Peyer's patch (tissue), 4 donors: ENCODE measurements around the gene GASK1A.

Experiments used
- POLR2A ChIP-seq, 2 donors: fragments of 450-650 bp; IDR thresholded peaks; one replicate each; pipeline ENCODE4 v1.5.1; 2017; ENCODE audit warnings: antibody characterized with exemption in 2 of 2, mild to moderate bottlenecking in 2 of 2, moderate library complexity in 2 of 2
- TF ChIP-seq, protein P1 (sequence below), 6 experiments: fragments of 450-650 bp in 4 of 6; fragments of 200-600 bp in 2 of 6; sonication (generic) in 1 of 6; IDR thresholded peaks; one replicate each; pipeline ENCODE4 v1.5.1; 2017 to 2019; ENCODE audit warnings: antibody characterized with exemption in 6 of 6, mild to moderate bottlenecking in 3 of 6, moderate library complexity in 1 of 6

DNA sequence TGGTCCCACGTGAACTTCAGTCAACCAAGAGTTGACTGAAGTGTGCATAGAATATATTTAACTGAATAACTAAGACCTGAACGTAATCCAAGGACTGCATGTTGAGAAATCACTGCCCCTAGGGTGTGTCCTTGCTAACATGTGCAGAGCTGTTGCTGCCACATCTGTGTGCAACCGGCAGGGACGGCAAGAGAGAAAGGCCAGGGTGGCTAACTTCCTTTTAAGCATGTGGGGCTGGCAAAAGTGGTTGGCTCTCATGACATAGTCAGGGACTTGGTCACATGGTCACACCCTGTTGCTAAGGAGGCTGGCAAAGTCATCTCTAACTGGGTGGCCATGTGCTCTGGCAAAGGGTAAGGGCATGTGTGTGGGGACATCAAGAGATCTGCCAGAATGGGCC is 52.4 kb downstream of the GASK1A start:
- TF ChIP-seq, protein P1, sequence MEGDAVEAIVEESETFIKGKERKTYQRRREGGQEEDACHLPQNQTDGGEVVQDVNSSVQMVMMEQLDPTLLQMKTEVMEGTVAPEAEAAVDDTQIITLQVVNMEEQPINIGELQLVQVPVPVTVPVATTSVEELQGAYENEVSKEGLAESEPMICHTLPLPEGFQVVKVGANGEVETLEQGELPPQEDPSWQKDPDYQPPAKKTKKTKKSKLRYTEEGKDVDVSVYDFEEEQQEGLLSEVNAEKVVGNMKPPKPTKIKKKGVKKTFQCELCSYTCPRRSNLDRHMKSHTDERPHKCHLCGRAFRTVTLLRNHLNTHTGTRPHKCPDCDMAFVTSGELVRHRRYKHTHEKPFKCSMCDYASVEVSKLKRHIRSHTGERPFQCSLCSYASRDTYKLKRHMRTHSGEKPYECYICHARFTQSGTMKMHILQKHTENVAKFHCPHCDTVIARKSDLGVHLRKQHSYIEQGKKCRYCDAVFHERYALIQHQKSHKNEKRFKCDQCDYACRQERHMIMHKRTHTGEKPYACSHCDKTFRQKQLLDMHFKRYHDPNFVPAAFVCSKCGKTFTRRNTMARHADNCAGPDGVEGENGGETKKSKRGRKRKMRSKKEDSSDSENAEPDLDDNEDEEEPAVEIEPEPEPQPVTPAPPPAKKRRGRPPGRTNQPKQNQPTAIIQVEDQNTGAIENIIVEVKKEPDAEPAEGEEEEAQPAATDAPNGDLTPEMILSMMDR (IDR thresholded peaks at IDR 0.05): no peak
- no peak for TF ChIP-seq POLR2A (IDR thresholded peaks at IDR 0.05)
